Measurements from ENCODE around the gene CCDC85B.
"Not testable (repeated sequence)": the region's sequence is repeated elsewhere in the genome, so short reads cannot be mapped to it uniquely, and the experiment has no call there.

Gene CCDC85B

GRCh38 chr11:65844231-65844872 is 46.1 kb upstream of the CCDC85B start:
- DNase-seq = no peak
- Histone ChIP-seq H4K20me1 (ENCODE audit: insufficient read depth, low read length) (no peaks in the 10 kb centered on the region), H3K4me2 (ENCODE audit: insufficient read depth, low read length) (no peak overlapping the region), H3K9ac (ENCODE audit: low read depth, low read length) (no peak overlapping the region), H3K4me3 (ENCODE audit: low read depth in 1 of 2, low read length in 2 of 2) (no peak overlapping the region), H3K4me1 (ENCODE audit: insufficient read depth, low read length) (no peaks in the 10 kb centered on the region), H3K79me2 (ENCODE audit: insufficient read depth, low read length) (no peaks in the 10 kb centered on the region), H3K27ac (ENCODE audit: low read length) (no peak overlapping the region), H2AFZ (ENCODE audit: low read depth, low read length) (no peak overlapping the region), H3K9me3 (ENCODE audit: insufficient read depth, low read length, severe bottlenecking) (no peaks in the 10 kb centered on the region), H3K27me3 (ENCODE audit: insufficient read depth, low read length, poor library complexity) (no peaks in the 10 kb centered on the region), H3K36me3 (ENCODE audit: insufficient read depth, low read length) (no peaks in the 10 kb centered on the region)
- TF ChIP-seq CTCF (IDR thresholded peaks at IDR 0.05; ENCODE audit: borderline replicate concordance, extremely low read depth, low read length, poor library complexity, severe bottlenecking) (no peak), EZH2 (IDR thresholded peaks at IDR 0.05; ENCODE audit: borderline replicate concordance, low read depth, low read length, severe bottlenecking) (no peak)
- no peak for ATAC-seq (ENCODE audit: insufficient read depth, low read depth)

- DNase-seq (no peak), ATAC-seq (ENCODE audit: insufficient read depth, low read depth) (no peak)
- Histone ChIP-seq H4K20me1 (ENCODE audit: insufficient read depth, low read length) (peaks cover 20% of the 10 kb centered on the region; the same call in 1 of the 2 replicates), H2AFZ (ENCODE audit: low read depth, low read length) (no peak overlapping the region), H3K27me3 (ENCODE audit: insufficient read depth, low read length, poor library complexity) (no peaks in the 10 kb centered on the region), H3K36me3 (ENCODE audit: insufficient read depth, low read length) (peaks cover 15% of the 10 kb centered on the region), H3K79me2 (ENCODE audit: insufficient read depth, low read length) (no peaks in the 10 kb centered on the region), H3K9ac (ENCODE audit: low read depth, low read length) (no peak overlapping the region), H3K27ac (ENCODE audit: low read length) (no peak overlapping the region), H3K4me2 (ENCODE audit: insufficient read depth, low read length) (no peak overlapping the region), H3K4me3 (ENCODE audit: low read depth in 1 of 2, low read length in 2 of 2) (no peak overlapping the region), H3K9me3 (ENCODE audit: insufficient read depth, low read length, severe bottlenecking) (no peaks in the 10 kb centered on the region), H3K4me1 (ENCODE audit: insufficient read depth, low read length) (no peaks in the 10 kb centered on the region)
- TF ChIP-seq EZH2 (IDR thresholded peaks at IDR 0.05; ENCODE audit: borderline replicate concordance, low read depth, low read length, severe bottlenecking) (no peak), CTCF (IDR thresholded peaks at IDR 0.05; ENCODE audit: borderline replicate concordance, extremely low read depth, low read length, poor library complexity, severe bottlenecking) (no peak)
Measured at GRCh38 chr11:65847746-65848145, 42.7 kb upstream of the CCDC85B start.

GRCh38 chr11:65848693-65849092 is 41.8 kb upstream of the CCDC85B start:
- H3K4me1 ChIP-seq (ENCODE audit: insufficient read depth, low read length); DNase-seq; H3K4me2 ChIP-seq (ENCODE audit: insufficient read depth, low read length); H2AFZ ChIP-seq (ENCODE audit: low read depth, low read length); H3K9ac ChIP-seq (ENCODE audit: low read depth, low read length); H3K79me2 ChIP-seq (ENCODE audit: insufficient read depth, low read length); H3K27me3 ChIP-seq (ENCODE audit: insufficient read depth, low read length, poor library complexity); H3K4me3 ChIP-seq (ENCODE audit: low read depth in 1 of 2, low read length in 2 of 2); ATAC-seq (ENCODE audit: insufficient read depth, low read depth); H3K9me3 ChIP-seq (ENCODE audit: insufficient read depth, low read length, severe bottlenecking); H3K27ac ChIP-seq (ENCODE audit: low read length): not testable (repeated sequence)
- peaks cover 30% of the 10 kb centered on the region for H4K20me1 ChIP-seq (ENCODE audit: insufficient read depth, low read length)
- H3K36me3 ChIP-seq (ENCODE audit: insufficient read depth, low read length) = peaks cover 25% of the 10 kb centered on the region

- no peak overlapping the region for H2AFZ ChIP-seq (ENCODE audit: low read depth, low read length)
- H3K27me3 ChIP-seq (ENCODE audit: insufficient read depth, low read length, poor library complexity) = no peaks in the 10 kb centered on the region
- DNase-seq (no peak), ATAC-seq (ENCODE audit: insufficient read depth, low read depth) (no peak)
- H3K79me2 ChIP-seq (ENCODE audit: insufficient read depth, low read length) = peaks cover 5% of the 10 kb centered on the region
- H3K36me3 ChIP-seq (ENCODE audit: insufficient read depth, low read length) = peaks cover 31% of the 10 kb centered on the region
- no peak overlapping the region for H3K27ac ChIP-seq (ENCODE audit: low read length)
- no peaks in the 10 kb centered on the region for H3K4me1 ChIP-seq (ENCODE audit: insufficient read depth, low read length)
- H3K4me3 ChIP-seq (ENCODE audit: low read depth in 1 of 2, low read length in 2 of 2) = no peak overlapping the region
- H3K9ac ChIP-seq (ENCODE audit: low read depth, low read length) = no peak overlapping the region
- TF ChIP-seq EZH2 (IDR thresholded peaks at IDR 0.05; ENCODE audit: borderline replicate concordance, low read depth, low read length, severe bottlenecking) (no peak), CTCF (IDR thresholded peaks at IDR 0.05; ENCODE audit: borderline replicate concordance, extremely low read depth, low read length, poor library complexity, severe bottlenecking) (no peak)
- H3K4me2 ChIP-seq (ENCODE audit: insufficient read depth, low read length) = no peak overlapping the region
- H4K20me1 ChIP-seq (ENCODE audit: insufficient read depth, low read length) = peaks cover 37% of the 10 kb centered on the region
- no peaks in the 10 kb centered on the region for H3K9me3 ChIP-seq (ENCODE audit: insufficient read depth, low read length, severe bottlenecking)
Measured at GRCh38 chr11:65849366-65849765, 41.1 kb upstream of the CCDC85B start.
